ENCODE data around the gene NTN3. TPM values are rescaled to one million over a fixed set of nuclear protein-coding genes. Genes with fewer than 3 reads are reported as not detected.

Gene NTN3
- total RNA-seq, 6 experiments from 2014 or later, result 0.39 to 2.1 (median 1.2) TPM

DNA sequence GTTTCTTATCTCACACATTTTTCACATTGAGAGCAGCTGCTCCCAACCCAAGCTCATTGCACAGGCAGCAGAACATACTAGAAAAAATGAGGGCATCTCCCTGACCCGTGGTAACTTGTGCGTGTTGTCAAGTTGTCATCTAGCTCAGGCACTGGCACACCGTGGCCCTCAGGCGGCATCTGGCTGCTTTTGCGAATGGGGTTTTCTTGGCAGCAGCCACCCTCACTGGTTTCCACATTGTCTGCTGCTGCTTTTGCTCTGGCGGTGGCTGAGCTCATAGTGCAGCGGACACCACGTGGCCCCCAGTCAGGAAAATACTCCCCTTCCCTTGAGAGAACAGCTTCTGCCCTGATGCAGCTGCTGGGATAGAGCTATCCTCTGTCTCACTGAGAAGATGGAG lies 20.6 kb upstream of the NTN3 start:
- Histone ChIP-seq H3K27me3 (no peaks in the 10 kb centered on the region), H3K27ac (no peak overlapping the region), H3K4me1 (no peaks in the 10 kb centered on the region), H3K9me3 (no peaks in the 10 kb centered on the region), H3K36me3 (no peaks in the 10 kb centered on the region), H3K4me3 (no peak overlapping the region)
- TF ChIP-seq CTCF (IDR thresholded peaks at IDR 0.05), result no peak
- TF ChIP-seq POLR2A (IDR thresholded peaks at IDR 0.05), result no peak
- 96% methylated on average over 3 of the region's 8 CpGs for WGBS (ENCODE audit: insufficient coverage, low coverage, low lambda C conversion rate, missing lambda C conversion rate)
- DNase-seq (no peak), ATAC-seq (no peak)
- intact Hi-C loops (cut with DNase I), result no loop called here

DNA sequence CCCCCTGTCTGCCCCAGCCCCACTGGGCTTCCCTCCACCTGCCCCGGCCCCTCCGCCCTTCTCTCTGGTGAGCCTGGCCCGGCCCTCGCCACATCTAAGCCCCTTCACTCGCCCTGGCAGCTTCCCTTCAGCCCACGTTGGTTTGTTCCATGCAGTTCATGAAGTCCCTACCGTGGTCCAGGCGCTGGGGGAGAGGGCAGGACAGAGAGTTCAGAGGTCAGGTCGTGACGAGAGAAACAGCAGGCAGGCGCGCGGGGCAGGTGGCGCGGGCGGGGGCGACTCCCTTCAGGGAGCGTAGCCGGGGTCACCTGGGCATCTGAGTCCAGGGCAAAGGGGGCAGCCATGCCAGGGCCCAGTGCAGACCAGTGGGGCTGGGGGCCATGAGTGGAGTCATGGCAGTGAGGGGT lies 20.1 kb upstream of the NTN3 start:
- H3K9me3 ChIP-seq, result no peaks in the 10 kb centered on the region
- intact Hi-C loops (cut with DNase I), result no loop called here
- TF ChIP-seq POLR2A (IDR thresholded peaks at IDR 0.05) (no peak), CTCF (IDR thresholded peaks at IDR 0.05) (no peak)
- H3K36me3 ChIP-seq, result no peaks in the 10 kb centered on the region
- DNase-seq (no peak), ATAC-seq (no peak)
- H3K4me1 ChIP-seq, result no peaks in the 10 kb centered on the region
- H3K27me3 ChIP-seq, result no peaks in the 10 kb centered on the region
- H3K4me3 ChIP-seq, result no peak overlapping the region
- H3K27ac ChIP-seq, result no peak overlapping the region
- WGBS (ENCODE audit: insufficient coverage, low coverage, low lambda C conversion rate, missing lambda C conversion rate), result 86% methylated on average over 6 of the region's 19 CpGs

GRCh38 chr16:2451851-2452320 lies 19.2 kb upstream of the NTN3 start:
- ATAC-seq (no peak), DNase-seq (no peak)
- H3K9me3 ChIP-seq, result no peaks in the 10 kb centered on the region
- WGBS (ENCODE audit: insufficient coverage, low coverage, low lambda C conversion rate, missing lambda C conversion rate), result 100% methylated on average over 8 of the region's 18 CpGs
- TF ChIP-seq POLR2A (IDR thresholded peaks at IDR 0.05) (no peak), CTCF (IDR thresholded peaks at IDR 0.05) (no peak)
- no peak overlapping the region for H3K4me3 ChIP-seq
- no peaks in the 10 kb centered on the region for H3K36me3 ChIP-seq
- intact Hi-C loops (cut with DNase I), result no loop called here
- no peaks in the 10 kb centered on the region for H3K4me1 ChIP-seq
- no peaks in the 10 kb centered on the region for H3K27me3 ChIP-seq
- H3K27ac ChIP-seq, result no peak overlapping the region

DNA sequence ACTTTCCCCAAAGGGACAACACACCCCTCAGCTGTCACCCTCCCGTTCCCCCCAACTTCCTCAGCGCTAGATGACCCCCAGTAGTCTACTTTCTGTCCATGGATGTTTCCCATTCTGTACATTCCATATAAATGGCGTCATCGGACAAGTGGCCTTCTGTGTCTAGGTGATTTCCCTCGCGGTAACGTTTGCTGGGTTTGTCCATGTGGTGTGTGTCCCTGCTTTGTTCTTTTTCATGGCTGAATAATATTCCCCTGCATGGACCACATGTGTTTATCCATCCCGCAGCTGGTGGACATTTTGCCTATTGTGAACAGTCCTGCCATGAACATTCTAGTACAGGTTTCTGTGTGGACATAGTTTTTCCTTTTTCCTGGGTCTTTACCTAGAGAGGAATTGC lies 18.4 kb upstream of the NTN3 start:
- Histone ChIP-seq H3K4me1 (no peaks in the 10 kb centered on the region), H3K36me3 (no peaks in the 10 kb centered on the region), H3K27me3 (no peaks in the 10 kb centered on the region), H3K9me3 (no peaks in the 10 kb centered on the region), H3K4me3 (no peak overlapping the region), H3K27ac (no peak overlapping the region)
- intact Hi-C loops (cut with DNase I), result no loop called here
- DNase-seq, result no peak
- no peak for TF ChIP-seq CTCF (IDR thresholded peaks at IDR 0.05)
- TF ChIP-seq POLR2A (IDR thresholded peaks at IDR 0.05), result no peak
- WGBS (ENCODE audit: insufficient coverage, low coverage, low lambda C conversion rate, missing lambda C conversion rate), result 100% methylated on average over 6 of the region's 8 CpGs
- ATAC-seq, result no peak
